ENCODE results near the gene ZAR1L.

The ZAR1L gene

GRCh38 chr13:32278426-32278825 lies 36.7 kb downstream of the ZAR1L start:
- no peak for TF ChIP-seq CTCF (IDR thresholded peaks at IDR 0.05; ENCODE audit: extremely low read depth, missing control alignments)
- peak; percentile 18 for DNase-seq (ENCODE audit: low spot score)

- DNase-seq (ENCODE audit: low spot score) = no peak
- TF ChIP-seq CTCF (IDR thresholded peaks at IDR 0.05; ENCODE audit: extremely low read depth, missing control alignments) = no peak
These were observed 37.3 kb downstream of the ZAR1L start for GRCh38 chr13:32277839-32278238.

GRCh38 chr13:32272021-32272683 lies 43.0 kb downstream of the ZAR1L start:
- TF ChIP-seq CTCF (IDR thresholded peaks at IDR 0.05; ENCODE audit: extremely low read depth, missing control alignments) = no peak
- no peak for DNase-seq (ENCODE audit: low spot score)

- TF ChIP-seq CTCF (IDR thresholded peaks at IDR 0.05; ENCODE audit: extremely low read depth, missing control alignments) = peak; percentile 41
- peak; percentile 27 for DNase-seq (ENCODE audit: low spot score)
These were observed 47.2 kb downstream of the ZAR1L start for GRCh38 chr13:32267836-32268439.

- no peak for DNase-seq (ENCODE audit: low spot score)
- no peak for TF ChIP-seq CTCF (IDR thresholded peaks at IDR 0.05; ENCODE audit: extremely low read depth, missing control alignments)
These were observed 49.0 kb downstream of the ZAR1L start for GRCh38 chr13:32266130-32266529.

GRCh38 chr13:32265726-32266125 lies 49.4 kb downstream of the ZAR1L start:
- no peak for TF ChIP-seq CTCF (IDR thresholded peaks at IDR 0.05; ENCODE audit: extremely low read depth, missing control alignments)
- DNase-seq (ENCODE audit: low spot score) = no peak

- DNase-seq (ENCODE audit: low spot score) = no peak
- no peak for TF ChIP-seq CTCF (IDR thresholded peaks at IDR 0.05; ENCODE audit: extremely low read depth, missing control alignments)
These were observed 50.8 kb downstream of the ZAR1L start for GRCh38 chr13:32264407-32264806.

Measured in GM20000 (cell line).